ENCODE results near the gene LRP11. TPM values are rescaled to one million over a fixed set of nuclear protein-coding genes. Genes with fewer than 3 reads are reported as not detected.

Gene LRP11
- total and polyA plus RNA-seq, 9 donors = 16.0 to 29.5 (median 23.1) TPM

Other genes starting within 250 kb of the LRP11 start
- 24.1 TPM for gene KATNA1, start 215.6 kb downstream of the LRP11 start, total RNA-seq
- gene KATNA1, start 215.6 kb downstream of the LRP11 start, polyA plus RNA-seq (ENCODE audit: insufficient read depth in 1 of 8, insufficient read length in 8 of 8, low replicate concordance in 1 of 8) = 10 to 100 TPM; 19.1 to 24.7 (median 21.9) TPM
- 21.8 TPM for gene LATS1, start 146.3 kb downstream of the LRP11 start, total RNA-seq
- gene LATS1, start 146.3 kb downstream of the LRP11 start, polyA plus RNA-seq (ENCODE audit: insufficient read depth in 1 of 8, insufficient read length in 8 of 8, low replicate concordance in 1 of 8) = 10 to 100 TPM; 11.6 to 21.8 (median 16.7) TPM
- gene NUP43, start 117.8 kb downstream of the LRP11 start, total RNA-seq = 19.9 TPM
- 10 to 100 TPM; 17.5 to 24.9 (median 19.5) TPM for gene NUP43, start 117.8 kb downstream of the LRP11 start, polyA plus RNA-seq (ENCODE audit: insufficient read depth in 1 of 8, insufficient read length in 8 of 8, low replicate concordance in 1 of 8)
- 59.1 TPM for gene PCMT1, start 114.6 kb downstream of the LRP11 start, total RNA-seq
- gene PCMT1, start 114.6 kb downstream of the LRP11 start, polyA plus RNA-seq (ENCODE audit: insufficient read depth in 1 of 8, insufficient read length in 8 of 8, low replicate concordance in 1 of 8) = 10 to 100 TPM; 64.0 to 77.9 (median 72.9) TPM
- 0.89 TPM for gene RAET1E, start 33.8 kb upstream of the LRP11 start, total RNA-seq
- 1 to 10 TPM in 3 of 8 donors, under 1 TPM in 5; 0.35 to 3.4 (median 0.89) TPM for gene RAET1E, start 33.8 kb upstream of the LRP11 start, polyA plus RNA-seq (ENCODE audit: insufficient read depth in 1 of 8, insufficient read length in 8 of 8, low replicate concordance in 1 of 8)
- 0.09 TPM for gene RAET1G, start 58.8 kb upstream of the LRP11 start, total RNA-seq
- gene RAET1G, start 58.8 kb upstream of the LRP11 start, polyA plus RNA-seq (ENCODE audit: insufficient read depth in 1 of 8, insufficient read length in 8 of 8, low replicate concordance in 1 of 8) = under 1 TPM in 7 of 8 donors, not detected in 1; 0.13 to 0.27 (median 0.19) TPM
- gene ULBP2, start 77.7 kb upstream of the LRP11 start, total RNA-seq = 0.27 TPM
- under 1 TPM in 7 of 8 donors, not detected in 1; 0.23 to 0.53 (median 0.29) TPM for gene ULBP2, start 77.7 kb upstream of the LRP11 start, polyA plus RNA-seq (ENCODE audit: insufficient read depth in 1 of 8, insufficient read length in 8 of 8, low replicate concordance in 1 of 8)
- 0.13 TPM for gene ULBP1, start 99.6 kb upstream of the LRP11 start, total RNA-seq
- gene ULBP1, start 99.6 kb upstream of the LRP11 start, polyA plus RNA-seq (ENCODE audit: insufficient read depth in 1 of 8, insufficient read length in 8 of 8, low replicate concordance in 1 of 8) = under 1 TPM; 0.25 to 0.71 (median 0.39) TPM
- not detected for gene RAET1L, start 161.2 kb upstream of the LRP11 start, total RNA-seq
- gene RAET1L, start 161.2 kb upstream of the LRP11 start, polyA plus RNA-seq (ENCODE audit: insufficient read depth in 1 of 8, insufficient read length in 8 of 8, low replicate concordance in 1 of 8) = under 1 TPM in 2 of 8 donors, not detected in 6; 0.14 to 0.37 TPM
- gene ULBP3, start 204.8 kb upstream of the LRP11 start, total RNA-seq = 3.9 TPM
- gene ULBP3, start 204.8 kb upstream of the LRP11 start, polyA plus RNA-seq (ENCODE audit: insufficient read depth in 1 of 8, insufficient read length in 8 of 8, low replicate concordance in 1 of 8) = 1 to 10 TPM; 1.5 to 3.5 (median 2.5) TPM